Naive B cell (primary cell): ENCODE data around the gene PI4KA. TPM values are rescaled to one million over a fixed set of nuclear protein-coding genes. Genes with fewer than 3 reads are reported as not detected.
A peak's percentile ranks its signal among the peaks of the same experiment; 100 is the strongest.
"Not testable (repeated sequence)": the region's sequence is repeated elsewhere in the genome, so short reads cannot be mapped to it uniquely, and the experiment has no call there.

Experiments used
- ATAC-seq, 2 donors: fragments of 150-1000 bp; cut with Tn5 transposase; 2 replicates each; pipeline ENCODE4 v1.10.0; 2021; ENCODE audit warnings: low read depth in 2 of 2, mild to moderate bottlenecking in 2 of 2, moderate library complexity in 2 of 2
- DNase-seq: peaks from one replicate; pipeline ENCODE4 v3.0.0; 2022
- H3K27ac Mint-ChIP-seq, 6 donors: one replicate each; pipeline ENCODE4 v1.8.0; 2020 to 2022; ENCODE audit warnings: mild to moderate bottlenecking in 6 of 6, mixed read lengths in 6 of 6, moderate library complexity in 5 of 6, inconsistent platforms in 2 of 6
- H3K27me3 Mint-ChIP-seq, 3 donors: one replicate each; pipeline ENCODE4 v1.8.0; 2021 to 2022; ENCODE audit warnings: mixed read lengths in 3 of 3, mild to moderate bottlenecking in 1 of 3
- H3K36me3 Mint-ChIP-seq, 2 donors: one replicate each; pipeline ENCODE4 v1.8.0; 2020 to 2022; ENCODE audit warnings: mixed read lengths in 2 of 2, inconsistent platforms in 1 of 2, mild to moderate bottlenecking in 1 of 2
- H3K4me1 Mint-ChIP-seq, 3 donors: one replicate each; pipeline ENCODE4 v1.8.0; 2020 to 2022; ENCODE audit warnings: mixed read lengths in 3 of 3, inconsistent platforms in 1 of 3, mild to moderate bottlenecking in 1 of 3, moderate library complexity in 1 of 3
- H3K4me3 Mint-ChIP-seq, 8 donors: one replicate each; pipeline ENCODE4 v1.8.0; 2020 to 2022; ENCODE audit warnings: mild to moderate bottlenecking in 8 of 8, mixed read lengths in 8 of 8, moderate library complexity in 8 of 8, inconsistent platforms in 2 of 8
- H3K9me3 Mint-ChIP-seq, 7 donors: one replicate each; pipeline ENCODE4 v1.8.0; 2020 to 2022; ENCODE audit warnings: mixed read lengths in 7 of 7, mild to moderate bottlenecking in 5 of 7, inconsistent platforms in 2 of 7, moderate library complexity in 1 of 7
- polyA plus RNA-seq, 6 donors: library from polyadenylated mRNA; unstranded; fragments of 300-500 nt; fragmentation: Illumina TruSeq; gene quantifications; one replicate each; pipeline ENCODE4 v1.2.3, GENCODE V29; 2021; ENCODE audit warnings: low read depth in 6 of 6

PI4KA gene
- 10 to 100 TPM; 25.6 to 68.3 (median 39.3) TPM for polyA plus RNA-seq

DNA sequence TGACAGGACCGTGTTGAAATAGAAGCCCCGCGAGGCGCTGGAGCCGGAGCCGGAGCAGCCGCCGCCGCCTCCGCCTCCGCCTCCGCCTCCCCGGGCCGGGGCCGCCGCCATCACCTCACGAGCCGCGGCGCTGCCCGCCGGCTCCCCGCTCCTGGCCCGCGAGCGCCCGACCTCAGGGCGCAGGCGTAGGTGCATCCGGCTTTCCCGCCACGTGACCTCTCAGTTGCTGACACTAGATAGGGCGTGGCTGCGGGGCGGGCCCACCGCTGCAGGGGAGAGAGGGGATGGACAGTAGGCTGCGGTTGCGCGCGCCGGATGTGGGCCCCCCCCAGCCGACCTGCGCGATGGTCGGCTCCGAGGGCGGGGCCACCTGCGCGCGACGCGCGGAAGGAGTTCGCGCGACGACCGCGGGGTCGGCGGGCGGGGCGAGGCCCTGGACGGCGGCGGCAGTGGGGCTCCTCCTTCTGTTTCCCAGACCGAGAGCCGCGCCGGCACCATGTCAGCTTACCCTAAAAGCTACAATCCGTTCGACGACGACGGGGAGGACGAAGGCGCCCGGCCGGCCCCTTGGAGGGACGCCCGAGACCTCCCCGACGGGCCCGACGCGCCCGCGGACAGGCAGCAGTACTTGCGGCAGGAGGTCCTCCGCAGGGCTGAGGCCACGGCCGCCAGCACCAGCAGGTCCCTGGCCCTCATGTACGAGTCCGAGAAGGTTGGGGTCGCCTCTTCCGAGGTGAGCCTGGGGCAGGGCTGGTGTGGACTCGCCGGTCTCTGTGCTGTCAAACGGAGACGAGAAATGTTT lies at the start of gene PI4KA, which contains the start of gene SNAP29:
PI4KA (minus strand) TSS at position 197 of the 802 bp plus-strand sequence; CDS start at position 111, 86 bp downstream.
SNAP29 (plus strand) TSS at position 393 of the 802 bp plus-strand sequence; CDS start at position 497, 104 bp downstream.
- Mint-ChIP-seq H3K36me3 (peaks cover 0 to 3% of the 10 kb centered on the region in 2 donors), H3K27ac (peak within 1 kb of the TSS; percentile 77 to 96 (median 92)), H3K9me3 (no peaks in the 10 kb centered on the region), H3K27me3 (no peaks in the 10 kb centered on the region), H3K4me1 (peaks cover 38 to 74% (median 55%) of the 10 kb centered on the region in 3 donors), H3K4me3 (peak within 1 kb of the TSS; percentile 87 to 94 (median 92))
- peak; percentile 91 to 92 for ATAC-seq
- peak; percentile 98 for DNase-seq

DNA sequence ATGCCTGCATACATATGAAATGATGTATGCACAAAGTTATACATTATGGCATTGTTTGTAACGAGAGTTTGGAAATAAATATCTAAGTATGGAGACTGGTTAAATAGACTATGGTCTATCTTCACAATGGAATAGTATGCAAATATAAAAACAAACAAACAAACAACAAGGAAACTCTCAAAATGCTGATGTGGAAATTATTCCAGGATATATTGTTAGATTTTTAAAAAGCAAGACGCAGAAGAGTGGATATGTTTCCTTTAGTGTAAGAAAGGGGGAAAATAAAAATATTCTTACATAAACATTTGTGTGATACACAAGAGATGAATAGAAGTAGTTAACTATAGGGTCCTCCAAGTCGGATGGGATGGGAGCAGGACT lies 47.8 kb upstream of the PI4KA start:
- Mint-ChIP-seq H3K4me1 (no peaks in the 10 kb centered on the region), H3K9me3 (no peaks in the 10 kb centered on the region), H3K4me3 (no peak overlapping the region), H3K27me3 (peaks cover 0 to 4% (median 0%) of the 10 kb centered on the region in 3 donors), H3K36me3 (no peaks in the 10 kb centered on the region), H3K27ac (no peak overlapping the region)
- DNase-seq (no peak), ATAC-seq (no peak)

DNA sequence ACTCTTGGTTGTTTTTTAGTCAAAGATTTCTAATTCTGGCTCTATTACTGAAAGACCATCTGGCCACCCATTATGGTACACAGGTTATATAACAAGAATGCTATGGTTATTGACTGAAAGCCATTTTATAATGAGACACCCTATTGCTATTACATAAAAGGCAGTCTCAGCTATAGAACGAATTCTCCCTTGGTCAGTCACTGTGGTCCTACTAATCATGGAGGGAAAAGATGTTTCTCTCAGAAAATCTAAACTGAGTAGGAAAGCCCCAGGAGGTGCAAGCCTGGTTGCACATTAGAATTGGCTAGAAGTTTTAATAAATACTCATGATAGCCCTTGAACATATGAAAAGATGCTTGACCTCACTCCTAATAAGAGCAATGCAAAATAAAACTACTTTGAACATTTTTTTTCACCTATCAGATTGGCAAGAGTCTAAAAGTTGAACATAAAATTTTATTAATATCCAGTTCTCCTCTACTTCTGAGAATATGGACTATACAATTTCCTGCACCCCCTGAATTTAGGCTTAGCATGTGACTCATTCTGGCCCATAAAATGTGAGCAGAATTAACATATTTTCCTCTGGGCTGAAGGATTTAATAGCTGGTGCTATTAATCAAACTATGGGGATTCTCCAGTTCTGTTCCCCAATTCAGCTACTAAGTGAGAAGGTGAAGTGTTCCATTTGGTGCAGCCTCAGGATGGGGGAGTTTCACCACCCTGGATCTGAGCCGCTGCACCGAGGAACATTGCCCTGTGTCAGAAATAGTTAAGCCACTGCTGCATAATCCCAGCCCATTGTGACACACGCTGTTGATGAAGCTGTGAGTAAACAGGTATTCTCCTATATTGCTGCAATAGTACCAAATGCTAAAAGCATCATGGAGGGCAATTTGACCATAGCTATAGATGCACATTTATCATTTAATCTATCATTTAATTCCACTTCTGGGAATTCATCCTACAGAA lies 47.1 kb upstream of the PI4KA start:
- no peaks in the 10 kb centered on the region for H3K4me1 Mint-ChIP-seq
- DNase-seq (no peak), ATAC-seq (no peak)
- H3K27me3 Mint-ChIP-seq = peaks cover 0 to 4% (median 0%) of the 10 kb centered on the region in 3 donors
- no peaks in the 10 kb centered on the region for H3K36me3 Mint-ChIP-seq
- no peak overlapping the region for H3K27ac Mint-ChIP-seq
- H3K4me3 Mint-ChIP-seq = no peak overlapping the region
- H3K9me3 Mint-ChIP-seq = no peaks in the 10 kb centered on the region

DNA sequence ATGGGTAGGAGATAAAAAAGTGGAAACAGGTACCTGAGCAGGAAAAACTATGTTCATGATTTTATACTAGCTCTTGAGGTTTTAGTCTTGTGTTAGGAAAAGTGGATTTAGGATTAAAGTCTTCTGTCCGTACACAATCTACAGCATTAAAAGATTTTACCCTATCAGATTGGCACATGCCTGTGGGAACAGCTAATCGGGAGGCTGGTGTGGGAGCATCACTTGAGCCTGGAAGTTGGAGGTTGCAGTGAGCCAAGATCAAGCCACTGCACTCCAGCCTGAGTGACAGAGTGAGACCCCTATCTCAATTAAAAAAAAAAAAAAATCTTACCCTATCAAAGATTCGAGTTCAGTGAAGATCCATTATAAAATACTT lies 46.4 kb upstream of the PI4KA start:
- no peak overlapping the region for H3K4me3 Mint-ChIP-seq
- H3K4me1 Mint-ChIP-seq = no peaks in the 10 kb centered on the region
- H3K9me3 Mint-ChIP-seq = no peaks in the 10 kb centered on the region
- peak overlapping the region in 1 of 6 donors; percentile 59 for H3K27ac Mint-ChIP-seq
- no peak for ATAC-seq
- no peak for DNase-seq
- peaks cover 0 to 4% (median 0%) of the 10 kb centered on the region in 3 donors for H3K27me3 Mint-ChIP-seq
- H3K36me3 Mint-ChIP-seq = no peaks in the 10 kb centered on the region

- ATAC-seq (no peak), DNase-seq (no peak)
- Mint-ChIP-seq H3K36me3 (no peaks in the 10 kb centered on the region), H3K27ac (peak overlapping the region in 1 of 6 donors; percentile 59), H3K9me3 (no peaks in the 10 kb centered on the region), H3K4me3 (no peak overlapping the region), H3K27me3 (peaks cover 0 to 4% (median 0%) of the 10 kb centered on the region in 3 donors), H3K4me1 (no peaks in the 10 kb centered on the region)
Observed at GRCh38 chr22:20904008-20904979, 45.7 kb upstream of the PI4KA start.

DNA sequence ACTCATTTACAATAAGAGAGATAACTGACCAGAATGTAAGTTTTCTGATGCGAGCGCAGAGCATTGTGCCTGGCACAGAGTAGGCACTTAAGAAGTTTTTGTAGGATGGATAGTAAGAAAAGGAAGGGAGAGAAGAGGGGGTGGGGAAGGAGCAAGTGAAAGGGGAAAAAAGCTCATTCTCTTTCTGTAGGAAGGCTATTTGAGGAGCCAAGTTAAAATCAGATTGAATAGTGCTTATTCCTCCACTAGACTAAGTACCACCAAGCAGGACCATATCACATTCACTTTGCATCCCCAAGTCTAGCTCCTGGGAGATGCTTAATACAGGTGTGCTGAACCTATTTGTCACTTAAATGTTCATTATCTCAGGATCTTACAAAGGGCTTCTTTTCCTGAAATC lies 44.5 kb upstream of the PI4KA start:
- Mint-ChIP-seq H3K4me3 (no peak overlapping the region), H3K4me1 (no peaks in the 10 kb centered on the region), H3K36me3 (no peaks in the 10 kb centered on the region), H3K27ac (no peak overlapping the region), H3K27me3 (peaks cover 0 to 4% (median 0%) of the 10 kb centered on the region in 3 donors), H3K9me3 (no peaks in the 10 kb centered on the region)
- DNase-seq (no peak), ATAC-seq (no peak)

DNA sequence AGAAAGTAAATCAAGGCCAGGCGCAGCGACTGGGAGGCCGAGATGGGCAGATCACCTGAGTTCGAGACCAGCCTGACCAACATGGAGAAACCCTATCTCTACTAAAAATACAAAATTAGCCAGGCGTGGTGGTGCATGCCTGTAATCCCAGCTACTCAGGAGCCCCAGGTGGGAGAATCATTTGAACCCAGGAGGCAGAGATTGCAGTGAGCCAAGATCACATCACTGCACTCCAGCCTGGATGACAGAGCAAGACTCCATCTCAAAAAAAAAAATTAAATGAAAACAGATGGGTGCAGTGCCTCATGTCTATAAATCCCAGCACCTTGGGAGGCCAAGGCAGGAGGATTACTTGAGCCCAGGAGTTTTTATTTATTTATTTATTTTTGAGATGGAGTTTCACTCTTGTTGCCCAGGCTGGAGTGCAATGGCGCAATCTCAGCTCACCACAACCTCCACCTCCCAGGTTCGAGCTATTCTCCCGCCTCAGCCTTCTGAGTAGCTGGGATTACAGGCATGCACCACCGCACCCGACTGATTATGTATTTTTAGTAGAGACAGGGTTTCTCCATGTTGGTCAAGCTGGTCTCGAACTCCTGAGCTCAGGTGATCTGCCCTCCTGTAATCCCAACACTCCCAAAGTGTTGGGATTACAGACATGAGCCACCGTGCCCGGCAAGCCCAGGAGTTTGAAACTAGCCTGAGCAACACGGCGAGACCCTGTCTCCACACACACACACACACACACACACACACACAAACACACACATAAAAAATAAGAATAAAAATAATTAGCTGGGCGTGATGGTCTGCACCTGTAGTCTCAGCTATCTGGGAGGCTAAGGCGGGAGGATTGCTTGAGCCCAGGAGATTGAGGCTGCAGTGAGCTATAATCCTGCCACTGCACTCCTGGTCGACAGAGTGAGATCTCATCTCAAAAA lies 42.8 kb upstream of the PI4KA start:
- not testable (repeated sequence) for H3K9me3 Mint-ChIP-seq, H3K27ac Mint-ChIP-seq, ATAC-seq, DNase-seq, H3K27me3 Mint-ChIP-seq, H3K4me1 Mint-ChIP-seq, H3K4me3 Mint-ChIP-seq, H3K36me3 Mint-ChIP-seq

DNA sequence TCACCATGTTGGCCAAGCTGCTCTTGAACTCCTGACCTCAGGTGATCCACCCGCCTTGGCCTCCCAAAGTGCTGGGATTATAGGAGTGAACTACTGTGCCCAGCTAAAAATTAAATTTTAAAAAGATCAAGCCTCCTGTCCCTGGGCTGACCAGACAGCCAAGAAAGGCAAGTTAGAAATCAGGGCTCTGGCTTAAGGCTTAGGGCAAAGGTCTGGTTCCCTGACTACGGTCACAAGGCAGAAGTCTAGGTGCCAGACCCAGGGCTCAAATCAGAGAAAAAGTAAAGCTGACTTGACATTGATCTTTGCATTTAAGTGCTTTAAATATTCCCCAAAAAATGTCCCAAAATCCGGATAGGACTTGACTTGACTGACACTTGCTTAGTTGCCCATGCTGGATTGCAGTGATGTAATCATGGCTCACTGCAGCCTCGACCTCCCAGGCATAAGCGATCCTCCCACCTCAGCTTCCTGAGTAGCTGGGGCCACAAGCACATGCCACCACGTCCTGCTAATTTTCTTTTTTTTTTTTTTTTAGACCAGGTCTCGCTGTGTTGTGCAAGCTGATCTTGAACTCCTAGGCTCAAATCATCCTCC lies 41.3 kb upstream of the PI4KA start:
- H3K4me3 Mint-ChIP-seq = no peak overlapping the region
- H3K36me3 Mint-ChIP-seq = no peaks in the 10 kb centered on the region
- DNase-seq (no peak), ATAC-seq (no peak)
- no peaks in the 10 kb centered on the region for H3K9me3 Mint-ChIP-seq
- H3K27ac Mint-ChIP-seq = no peak overlapping the region
- H3K27me3 Mint-ChIP-seq = no peaks in the 10 kb centered on the region
- no peaks in the 10 kb centered on the region for H3K4me1 Mint-ChIP-seq

DNA sequence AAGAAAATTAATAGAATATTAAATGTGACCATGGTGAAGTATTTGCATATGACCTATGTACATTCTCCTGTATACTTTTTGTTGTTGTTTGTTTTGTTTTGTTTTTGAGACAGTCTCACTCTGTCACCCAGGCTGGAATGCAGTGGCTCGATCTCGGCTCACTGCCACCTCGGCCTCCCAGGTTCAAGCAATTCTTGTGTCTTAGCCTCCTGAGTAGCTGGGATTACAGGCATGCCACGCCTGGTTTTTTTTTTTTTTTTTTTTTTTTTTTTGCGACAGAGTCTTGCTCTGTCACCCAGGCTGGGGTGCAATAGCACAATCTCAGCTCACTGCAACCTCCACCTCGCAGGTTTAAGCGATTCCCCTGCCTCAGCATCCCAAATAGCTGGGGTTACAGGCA lies 39.1 kb upstream of the PI4KA start:
- H3K4me3 Mint-ChIP-seq, H3K27me3 Mint-ChIP-seq, H3K27ac Mint-ChIP-seq, H3K4me1 Mint-ChIP-seq, H3K9me3 Mint-ChIP-seq, H3K36me3 Mint-ChIP-seq, DNase-seq, ATAC-seq: not testable (repeated sequence)

DNA sequence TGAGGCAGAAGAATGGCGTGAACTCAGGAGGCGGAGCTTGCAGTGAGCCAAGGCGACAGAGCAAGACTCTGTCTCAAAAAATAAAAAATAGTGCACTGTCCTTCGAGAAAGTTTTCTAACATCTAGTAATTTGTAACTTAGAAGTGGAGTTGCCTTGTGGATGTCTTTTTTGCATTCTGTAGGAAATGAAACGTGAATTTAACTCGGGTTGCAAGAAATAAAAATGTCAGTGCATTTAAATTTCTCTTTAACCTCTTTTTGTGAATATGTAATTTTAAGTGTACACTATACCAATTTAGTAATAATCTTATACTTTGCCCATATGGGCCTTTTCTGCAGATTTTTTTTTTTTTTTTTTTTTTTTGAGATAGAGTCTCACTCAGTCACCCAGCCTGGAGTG lies 32.4 kb upstream of the PI4KA start:
- Mint-ChIP-seq H3K36me3 (peaks cover 15 to 32% of the 10 kb centered on the region in 2 donors), H3K27ac (no peak overlapping the region), H3K4me3 (no peak overlapping the region), H3K4me1 (no peaks in the 10 kb centered on the region), H3K9me3 (no peaks in the 10 kb centered on the region), H3K27me3 (peaks cover 0 to 3% (median 0%) of the 10 kb centered on the region in 3 donors)
- ATAC-seq (no peak), DNase-seq (no peak)

- no peak overlapping the region for H3K27ac Mint-ChIP-seq
- no peak for DNase-seq
Observed at GRCh38 chr22:20889904-20890540, 31.4 kb upstream of the PI4KA start.

More at GRCh38 chr22:20889904-20890540, 31.4 kb upstream of the PI4KA start:
- H3K27me3 Mint-ChIP-seq = peaks cover 0 to 3% (median 0%) of the 10 kb centered on the region in 3 donors
- H3K9me3 Mint-ChIP-seq = no peaks in the 10 kb centered on the region
- H3K36me3 Mint-ChIP-seq = peaks cover 15 to 32% of the 10 kb centered on the region in 2 donors
- H3K4me1 Mint-ChIP-seq = peaks cover 0 to 8% (median 0%) of the 10 kb centered on the region in 3 donors
- no peak overlapping the region for H3K4me3 Mint-ChIP-seq
- ATAC-seq = no peak
